ENCODE data around the gene ARHGDIB. TPM values are rescaled to one million over a fixed set of nuclear protein-coding genes. Genes with fewer than 3 reads are reported as not detected.

Gene ARHGDIB
- total RNA-seq, 1 experiment from 2014 or later: 4.3 TPM

GRCh38 chr12:14984766-14985285, 23.4 kb upstream of the ARHGDIB start:
- H3K36me3 ChIP-seq (ENCODE audit: control insufficient read depth in 1 of 2, insufficient read depth in 2 of 2, low read length in 2 of 2): no peaks in the 10 kb centered on the region
- no TSS peak for BruUV-seq (replicated peaks)
- H3K9me2 ChIP-seq (ENCODE audit: insufficient read depth): no peaks in the 10 kb centered on the region
- no peaks in the 10 kb centered on the region for H3K9me3 ChIP-seq (ENCODE audit: control insufficient read depth in 1 of 2, insufficient read depth in 1 of 2, low read depth in 1 of 2, low read length in 2 of 2)
- H4K20me1 ChIP-seq (ENCODE audit: insufficient read depth): no peaks in the 10 kb centered on the region
- no peak overlapping the region for H3K4me3 ChIP-seq (replicated peaks in 1 of 2; ENCODE audit: low read depth in 1 of 2, low read length in 2 of 2)
- ChIA-PET POLR2A (no interaction called here), CTCF (no interaction called here), RAD21 (ENCODE audit: low non-redundant PET in 1 of 2, low total read pairs in 2 of 2, uncharacterized antibody in 2 of 2, unreplicated experiment in 2 of 2) (no interaction called here)
- no peak overlapping the region for H3K9ac ChIP-seq (ENCODE audit: low read length)
- intact Hi-C loops (cut with micrococcal nuclease): no loop called here
- H3K27ac ChIP-seq (ENCODE audit: low read depth, low read length): no peak overlapping the region
- TF ChIP-seq REST (IDR thresholded peaks at IDR 0.05; ENCODE audit: low read depth) (no peak), FOSL1 (IDR thresholded peaks at IDR 0.05; ENCODE audit: low read depth) (no peak), EZH2phosphoT487 (IDR thresholded peaks at IDR 0.05; ENCODE audit: borderline replicate concordance) (no peak), MAX (IDR thresholded peaks at IDR 0.05) (no peak), SIN3A (IDR thresholded peaks at IDR 0.05; ENCODE audit: low read depth) (no peak), RAD21 (IDR thresholded peaks at IDR 0.05; ENCODE audit: low read depth) (no peak), CEBPB (IDR thresholded peaks at IDR 0.05; ENCODE audit: low read depth) (no peak), ATF3 (IDR thresholded peaks at IDR 0.05) (no peak), EZH2 (IDR thresholded peaks at IDR 0.05) (no peak), CBX3 (IDR thresholded peaks at IDR 0.05; ENCODE audit: low read depth) (no peak), EGR1 (IDR thresholded peaks at IDR 0.05; ENCODE audit: low read depth) (no peak), JUND (IDR thresholded peaks at IDR 0.05) (no peak)
- H3K27me3 ChIP-seq (ENCODE audit: insufficient read depth, low read length): no peaks in the 10 kb centered on the region
- H3K4me2 ChIP-seq (ENCODE audit: low read length): no peak overlapping the region
- no peak overlapping the region for H2AFZ ChIP-seq (ENCODE audit: low read depth, low read length, poor library complexity, severe bottlenecking)
- DNase-seq (ENCODE audit: low read depth, low spot score) (no peak), ATAC-seq (no peak)
- no peaks in the 10 kb centered on the region for H3K79me2 ChIP-seq (ENCODE audit: insufficient read depth, low read length)
- no peaks in the 10 kb centered on the region for H3K4me1 ChIP-seq (ENCODE audit: control insufficient read depth in 1 of 2, insufficient read depth in 2 of 2, low read length in 2 of 2)
